C4-2B (cell line): ENCODE results near the gene LPP.

Source experiments
- ZFX ChIP-seq: fragments of 450-650 bp; IDR thresholded peaks from 2 replicates; pipeline ENCODE4 v1.6.1; 2017
- TF ChIP-seq, protein P1 (sequence below): fragments of 450-650 bp; conservative IDR thresholded peaks from 2 replicates; pipeline ENCODE4 v1.5.1; 2017; ENCODE audit warnings: mild to moderate bottlenecking

- TF ChIP-seq, protein P1, sequence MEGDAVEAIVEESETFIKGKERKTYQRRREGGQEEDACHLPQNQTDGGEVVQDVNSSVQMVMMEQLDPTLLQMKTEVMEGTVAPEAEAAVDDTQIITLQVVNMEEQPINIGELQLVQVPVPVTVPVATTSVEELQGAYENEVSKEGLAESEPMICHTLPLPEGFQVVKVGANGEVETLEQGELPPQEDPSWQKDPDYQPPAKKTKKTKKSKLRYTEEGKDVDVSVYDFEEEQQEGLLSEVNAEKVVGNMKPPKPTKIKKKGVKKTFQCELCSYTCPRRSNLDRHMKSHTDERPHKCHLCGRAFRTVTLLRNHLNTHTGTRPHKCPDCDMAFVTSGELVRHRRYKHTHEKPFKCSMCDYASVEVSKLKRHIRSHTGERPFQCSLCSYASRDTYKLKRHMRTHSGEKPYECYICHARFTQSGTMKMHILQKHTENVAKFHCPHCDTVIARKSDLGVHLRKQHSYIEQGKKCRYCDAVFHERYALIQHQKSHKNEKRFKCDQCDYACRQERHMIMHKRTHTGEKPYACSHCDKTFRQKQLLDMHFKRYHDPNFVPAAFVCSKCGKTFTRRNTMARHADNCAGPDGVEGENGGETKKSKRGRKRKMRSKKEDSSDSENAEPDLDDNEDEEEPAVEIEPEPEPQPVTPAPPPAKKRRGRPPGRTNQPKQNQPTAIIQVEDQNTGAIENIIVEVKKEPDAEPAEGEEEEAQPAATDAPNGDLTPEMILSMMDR = no peak
- no peak for TF ChIP-seq ZFX
Observed at GRCh38 chr3:188649521-188649920, 495.6 kb downstream of the LPP start.
